Measurements from ENCODE around the gene AP4E1. TPM values are rescaled to one million over a fixed set of nuclear protein-coding genes. Genes with fewer than 3 reads are reported as not detected.

The AP4E1 gene
- total and polyA plus RNA-seq, 12 donors = 2.0 to 11.1 (median 8.8) TPM

DNA sequence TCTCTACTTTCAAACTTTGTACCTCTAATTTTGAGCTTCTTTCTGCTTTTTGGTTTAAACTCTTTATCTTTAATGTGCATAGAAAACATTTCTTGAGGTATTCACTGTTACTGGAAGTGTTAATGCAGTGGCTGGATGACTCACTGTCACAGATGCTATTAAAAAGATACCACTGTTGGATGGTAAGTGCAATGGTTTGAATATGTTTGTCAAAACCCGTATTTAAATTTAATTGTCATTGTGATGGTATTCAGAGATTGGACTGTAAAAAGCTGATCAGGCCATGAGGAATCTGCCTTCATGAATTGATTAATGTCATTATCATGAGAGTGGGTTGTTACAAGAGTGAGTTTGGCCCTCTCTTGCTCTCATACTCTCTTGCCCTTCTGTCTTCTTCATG, 70.6 kb downstream of the AP4E1 start:
- ATAC-seq = no peak
- 89 to 95% methylated on average over 1 of the region's 1 CpG for WGBS, 2 donors
- intact Hi-C loops (cut with DNase I) = no loop called here
- Histone ChIP-seq H3K27me3 (no peaks in the 10 kb centered on the region), H3K4me3 (no peak overlapping the region), H3K9me3 (peaks cover 0 to 8% (median 0%) of the 10 kb centered on the region in 11 donors), H3K36me3 (peaks cover 0 to 52% (median 10%) of the 10 kb centered on the region in 9 donors), H3K27ac (no peak overlapping the region), H3K4me1 (peaks cover 0 to 16% (median 12%) of the 10 kb centered on the region in 9 donors)
- TF ChIP-seq, protein P1, sequence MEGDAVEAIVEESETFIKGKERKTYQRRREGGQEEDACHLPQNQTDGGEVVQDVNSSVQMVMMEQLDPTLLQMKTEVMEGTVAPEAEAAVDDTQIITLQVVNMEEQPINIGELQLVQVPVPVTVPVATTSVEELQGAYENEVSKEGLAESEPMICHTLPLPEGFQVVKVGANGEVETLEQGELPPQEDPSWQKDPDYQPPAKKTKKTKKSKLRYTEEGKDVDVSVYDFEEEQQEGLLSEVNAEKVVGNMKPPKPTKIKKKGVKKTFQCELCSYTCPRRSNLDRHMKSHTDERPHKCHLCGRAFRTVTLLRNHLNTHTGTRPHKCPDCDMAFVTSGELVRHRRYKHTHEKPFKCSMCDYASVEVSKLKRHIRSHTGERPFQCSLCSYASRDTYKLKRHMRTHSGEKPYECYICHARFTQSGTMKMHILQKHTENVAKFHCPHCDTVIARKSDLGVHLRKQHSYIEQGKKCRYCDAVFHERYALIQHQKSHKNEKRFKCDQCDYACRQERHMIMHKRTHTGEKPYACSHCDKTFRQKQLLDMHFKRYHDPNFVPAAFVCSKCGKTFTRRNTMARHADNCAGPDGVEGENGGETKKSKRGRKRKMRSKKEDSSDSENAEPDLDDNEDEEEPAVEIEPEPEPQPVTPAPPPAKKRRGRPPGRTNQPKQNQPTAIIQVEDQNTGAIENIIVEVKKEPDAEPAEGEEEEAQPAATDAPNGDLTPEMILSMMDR (IDR thresholded peaks at IDR 0.05) = no peak
- no peak for DNase-seq

DNA sequence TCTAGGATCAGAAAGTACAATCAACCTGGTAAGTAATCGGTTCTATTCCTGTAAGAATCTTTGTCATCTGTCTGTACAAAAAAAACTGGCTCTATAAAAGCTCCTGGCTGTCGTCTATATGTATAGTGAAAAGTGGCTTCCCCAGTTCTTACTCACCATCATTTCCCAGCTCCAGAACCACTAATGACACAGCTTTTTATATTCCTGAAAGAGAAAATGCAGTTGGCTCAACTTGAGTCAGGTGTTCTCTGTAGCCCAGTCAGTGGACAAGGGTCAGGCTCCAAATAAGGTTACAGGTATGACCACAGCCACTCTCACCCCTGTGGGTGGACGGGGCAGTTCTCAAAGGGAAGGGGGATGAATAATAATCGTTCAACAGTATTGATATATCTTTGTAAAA, 85.1 kb downstream of the AP4E1 start:
- Histone ChIP-seq H3K27ac (no peak overlapping the region), H3K9me3 (no peaks in the 10 kb centered on the region), H3K36me3 (peaks cover 0 to 67% (median 6%) of the 10 kb centered on the region in 9 donors), H3K4me3 (no peak overlapping the region), H3K4me1 (peaks cover 0 to 17% (median 5%) of the 10 kb centered on the region in 9 donors), H3K27me3 (no peaks in the 10 kb centered on the region)
- ATAC-seq = no peak
- intact Hi-C loops (cut with DNase I) = no loop called here
- TF ChIP-seq, protein P1 (IDR thresholded peaks at IDR 0.05) = no peak
- DNase-seq = no peak
- 82 to 91% methylated on average over 4 of the region's 4 CpGs for WGBS, 2 donors

DNA sequence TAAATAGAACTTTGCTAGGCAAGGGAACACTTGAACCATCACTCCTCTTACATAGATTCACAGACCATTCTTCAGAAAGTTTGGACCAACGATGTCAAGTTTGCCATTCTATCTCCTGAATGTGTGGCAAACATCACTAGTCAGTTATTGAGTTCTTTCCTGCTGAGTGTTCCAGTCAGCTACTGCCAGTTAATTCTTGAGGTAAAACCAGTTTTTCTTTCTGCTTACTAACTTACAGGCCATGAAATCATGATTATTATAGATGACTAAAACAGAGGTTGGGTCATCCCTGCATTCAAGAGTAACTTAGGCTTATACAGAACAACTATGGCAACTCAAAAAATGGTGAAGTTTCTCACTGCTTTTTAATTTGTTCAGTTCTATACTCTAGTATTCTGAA, 88.2 kb downstream of the AP4E1 start:
- Histone ChIP-seq H3K4me3 (no peak overlapping the region), H3K9me3 (no peaks in the 10 kb centered on the region), H3K27ac (no peak overlapping the region), H3K4me1 (peaks cover 0 to 6% (median 0%) of the 10 kb centered on the region in 9 donors), H3K27me3 (no peaks in the 10 kb centered on the region), H3K36me3 (peaks cover 0 to 85% (median 6%) of the 10 kb centered on the region in 9 donors)
- no peak for ATAC-seq
- 93 to 94% methylated on average over 1 of the region's 1 CpG for WGBS, 2 donors
- intact Hi-C loops (cut with DNase I) = no loop called here
- TF ChIP-seq, protein P1 (IDR thresholded peaks at IDR 0.05) = no peak
- no peak for DNase-seq

DNA sequence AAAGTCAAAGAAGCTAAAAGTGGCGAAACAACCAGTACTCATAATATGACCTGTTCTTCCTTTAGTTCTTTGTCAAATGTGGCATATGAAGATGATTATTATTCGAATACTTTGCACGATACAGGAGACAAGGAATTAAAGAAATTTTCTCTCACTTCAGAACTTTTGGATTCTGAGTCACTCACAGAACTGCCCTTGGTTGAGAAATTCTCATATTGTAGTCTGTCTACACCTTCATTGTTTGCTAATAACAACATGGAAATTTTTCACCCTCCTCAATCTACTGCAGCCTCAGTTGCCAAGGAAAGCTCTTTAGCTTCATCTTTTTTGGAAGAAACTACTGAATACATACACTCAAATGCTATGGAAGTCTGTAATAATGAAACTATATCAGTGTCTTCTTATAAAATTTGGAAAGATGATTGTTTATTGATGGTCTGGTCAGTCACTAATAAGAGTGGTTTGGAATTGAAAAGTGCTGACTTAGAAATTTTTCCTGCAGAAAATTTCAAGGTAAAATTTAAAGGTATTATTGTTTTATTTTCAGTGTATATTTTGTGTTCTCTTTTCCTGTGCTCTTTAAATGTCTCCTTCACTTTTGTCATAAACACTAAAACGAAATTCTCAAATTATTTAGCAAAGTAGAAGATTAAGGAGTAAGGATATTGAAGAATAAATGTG, 89.0 kb downstream of the AP4E1 start:
- H3K27me3 ChIP-seq = no peaks in the 10 kb centered on the region
- no peak overlapping the region for H3K27ac ChIP-seq
- WGBS, 2 donors = 95 to 99% methylated on average over 4 of the region's 4 CpGs
- no peaks in the 10 kb centered on the region for H3K9me3 ChIP-seq
- H3K4me3 ChIP-seq = no peak overlapping the region
- H3K36me3 ChIP-seq = peaks cover 0 to 93% (median 6%) of the 10 kb centered on the region in 9 donors
- ATAC-seq = no peak
- intact Hi-C loops (cut with DNase I) = no loop called here
- no peak for DNase-seq
- TF ChIP-seq, protein P1 (IDR thresholded peaks at IDR 0.05) = no peak
- H3K4me1 ChIP-seq = peaks cover 0 to 2% (median 0%) of the 10 kb centered on the region in 9 donors

Data from heart right ventricle (tissue), 16 donors.